ENCODE data around the gene TTC4.

DNA sequence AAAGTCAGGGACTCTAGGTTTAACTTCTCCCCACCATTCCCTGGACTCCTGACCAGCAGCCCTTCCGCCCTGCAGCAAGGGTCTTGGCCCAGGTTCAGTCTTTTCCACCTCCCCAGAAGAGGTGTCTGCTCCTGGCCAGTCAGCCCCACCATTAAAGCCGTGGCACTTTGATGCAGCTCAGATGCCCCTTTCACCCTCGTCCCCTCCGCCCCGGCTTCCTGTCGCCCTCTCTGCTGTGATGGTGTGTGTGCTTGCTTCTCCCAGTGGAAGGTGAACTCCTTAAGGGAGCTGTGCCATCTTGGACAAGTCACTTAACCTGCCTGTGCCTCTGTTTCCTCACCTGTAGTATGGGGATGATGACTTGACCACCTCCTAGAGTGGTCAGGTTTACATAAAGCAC, 17.8 kb upstream of the TTC4 start:
- TF ChIP-seq, protein P1, sequence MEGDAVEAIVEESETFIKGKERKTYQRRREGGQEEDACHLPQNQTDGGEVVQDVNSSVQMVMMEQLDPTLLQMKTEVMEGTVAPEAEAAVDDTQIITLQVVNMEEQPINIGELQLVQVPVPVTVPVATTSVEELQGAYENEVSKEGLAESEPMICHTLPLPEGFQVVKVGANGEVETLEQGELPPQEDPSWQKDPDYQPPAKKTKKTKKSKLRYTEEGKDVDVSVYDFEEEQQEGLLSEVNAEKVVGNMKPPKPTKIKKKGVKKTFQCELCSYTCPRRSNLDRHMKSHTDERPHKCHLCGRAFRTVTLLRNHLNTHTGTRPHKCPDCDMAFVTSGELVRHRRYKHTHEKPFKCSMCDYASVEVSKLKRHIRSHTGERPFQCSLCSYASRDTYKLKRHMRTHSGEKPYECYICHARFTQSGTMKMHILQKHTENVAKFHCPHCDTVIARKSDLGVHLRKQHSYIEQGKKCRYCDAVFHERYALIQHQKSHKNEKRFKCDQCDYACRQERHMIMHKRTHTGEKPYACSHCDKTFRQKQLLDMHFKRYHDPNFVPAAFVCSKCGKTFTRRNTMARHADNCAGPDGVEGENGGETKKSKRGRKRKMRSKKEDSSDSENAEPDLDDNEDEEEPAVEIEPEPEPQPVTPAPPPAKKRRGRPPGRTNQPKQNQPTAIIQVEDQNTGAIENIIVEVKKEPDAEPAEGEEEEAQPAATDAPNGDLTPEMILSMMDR (IDR thresholded peaks at IDR 0.05): no peak
- no peak for TF ChIP-seq ZFX (IDR thresholded peaks at IDR 0.05; ENCODE audit: borderline replicate concordance)

Data from 22Rv1 (cell line).